Activated B cell treated with CpG ODN at 0.5 μM for 24 hours (primary cell): ENCODE results near the gene TSPAN11. TPM values are rescaled to one million over a fixed set of nuclear protein-coding genes. Genes with fewer than 3 reads are reported as not detected.

Experiments used
- ATAC-seq: fragments of 200-7000 bp; cut with Tn5 transposase; one replicate; pipeline ENCODE4 v1.10.0; 2021; ENCODE audit warnings: low read depth, mild to moderate bottlenecking, moderate library complexity
- CTCF ChIA-PET: fragments of 350-600 bp; sonication (Branson Sonifier 250); formaldehyde crosslinking; loops from one replicate; lab custom pipeline; 2021; ENCODE audit warnings: antibody characterized with exemption; lab: Charles Lee
- POLR2A ChIA-PET: fragments of 350-600 bp; sonication (Branson Sonifier 250); formaldehyde crosslinking; loops from one replicate; lab custom pipeline; 2021; ENCODE audit warnings: antibody characterized with exemption; lab: Charles Lee
- DNase-seq: peaks from one replicate; pipeline ENCODE4 v3.0.0; 2022
- H3K27ac Mint-ChIP-seq: one replicate; pipeline ENCODE4 v1.8.0; 2020; ENCODE audit warnings: mixed read lengths
- H3K27me3 Mint-ChIP-seq: one replicate; pipeline ENCODE4 v1.8.0; 2021; ENCODE audit warnings: mixed read lengths
- H3K36me3 Mint-ChIP-seq: one replicate; pipeline ENCODE4 v1.8.0; 2021; ENCODE audit warnings: low read depth, mixed read lengths
- H3K4me1 Mint-ChIP-seq: one replicate; pipeline ENCODE4 v1.8.0; 2021; ENCODE audit warnings: mixed read lengths
- H3K4me3 Mint-ChIP-seq: one replicate; pipeline ENCODE4 v1.8.0; 2020; ENCODE audit warnings: mild to moderate bottlenecking, mixed read lengths
- H3K9me3 Mint-ChIP-seq: one replicate; pipeline ENCODE4 v1.8.0; 2020; ENCODE audit warnings: mixed read lengths
- CTCF ChIP-seq: fragments of 200-600 bp; IDR thresholded peaks from one replicate; pipeline ENCODE4 v1.8.0; 2022; ENCODE audit warnings: antibody characterized with exemption, mild to moderate bottlenecking
- intact Hi-C: fragments of 100-400 bp; cut with micrococcal nuclease; formaldehyde crosslinking; loops from one replicate; pipeline ENCODE4 v1.15.1; 2024
- total RNA-seq: library from RNA; stranded (reverse); gene quantifications from 2 replicates; pipeline ENCODE4 v1.2.3, GENCODE V29; 2022

Gene TSPAN11
- total RNA-seq, 1 donor from 2014 or later, result not detected

GRCh38 chr12:30969606-30970395, 43.3 kb downstream of the TSPAN11 start:
- intact Hi-C loops, result no loop called here
- Mint-ChIP-seq H3K27ac (no peak overlapping the region), H3K4me1 (no peaks in the 10 kb centered on the region), H3K27me3 (no peaks in the 10 kb centered on the region), H3K4me3 (no peak overlapping the region), H3K36me3 (no peaks in the 10 kb centered on the region), H3K9me3 (no peaks in the 10 kb centered on the region)
- CTCF ChIA-PET, result interaction anchor here (0.6 kb wide), 1 partner anchor 71 kb away, joined by 3 read pairs; no protein-coding TSS in a partner anchor
- TF ChIP-seq CTCF, result no peak
- POLR2A ChIA-PET, result no interaction called here
- ATAC-seq, result no peak
- no peak for DNase-seq

GRCh38 chr12:30970559-30971197, 44.1 kb downstream of the TSPAN11 start:
- no peaks in the 10 kb centered on the region for H3K4me1 Mint-ChIP-seq
- ChIA-PET POLR2A (no interaction called here), CTCF (no interaction called here)
- no peaks in the 10 kb centered on the region for H3K36me3 Mint-ChIP-seq
- no peak overlapping the region for H3K4me3 Mint-ChIP-seq
- TF ChIP-seq CTCF, result no peak
- ATAC-seq (no peak), DNase-seq (no peak)
- H3K9me3 Mint-ChIP-seq, result no peaks in the 10 kb centered on the region
- H3K27me3 Mint-ChIP-seq, result no peaks in the 10 kb centered on the region
- no peak overlapping the region for H3K27ac Mint-ChIP-seq
- intact Hi-C loops, result no loop called here

- ChIA-PET CTCF (no interaction called here), POLR2A (no interaction called here)
- Mint-ChIP-seq H3K27me3 (no peaks in the 10 kb centered on the region), H3K27ac (no peak overlapping the region), H3K4me1 (no peaks in the 10 kb centered on the region), H3K4me3 (no peak overlapping the region), H3K36me3 (no peaks in the 10 kb centered on the region), H3K9me3 (no peaks in the 10 kb centered on the region)
- intact Hi-C loops, result no loop called here
- ATAC-seq, result no peak
- DNase-seq, result no peak
- no peak for TF ChIP-seq CTCF
These were observed 45.5 kb downstream of the TSPAN11 start for GRCh38 chr12:30972035-30972434.

GRCh38 chr12:30973175-30973574, 46.6 kb downstream of the TSPAN11 start:
- H3K4me1 Mint-ChIP-seq, result no peaks in the 10 kb centered on the region
- ATAC-seq (no peak), DNase-seq (no peak)
- H3K4me3 Mint-ChIP-seq, result no peak overlapping the region
- intact Hi-C loops, result no loop called here
- H3K9me3 Mint-ChIP-seq, result no peaks in the 10 kb centered on the region
- no peak overlapping the region for H3K27ac Mint-ChIP-seq
- no peaks in the 10 kb centered on the region for H3K36me3 Mint-ChIP-seq
- ChIA-PET POLR2A (no interaction called here), CTCF (no interaction called here)
- no peaks in the 10 kb centered on the region for H3K27me3 Mint-ChIP-seq
- no peak for TF ChIP-seq CTCF

- Mint-ChIP-seq H3K4me3 (no peak overlapping the region), H3K27ac (no peak overlapping the region), H3K27me3 (no peaks in the 10 kb centered on the region), H3K9me3 (no peaks in the 10 kb centered on the region), H3K4me1 (no peaks in the 10 kb centered on the region), H3K36me3 (no peaks in the 10 kb centered on the region)
- TF ChIP-seq CTCF, result no peak
- intact Hi-C loops, result no loop called here
- no peak for DNase-seq
- CTCF ChIA-PET, result no interaction called here
- no peak for ATAC-seq
- POLR2A ChIA-PET, result no interaction called here
These were observed 47.3 kb downstream of the TSPAN11 start for GRCh38 chr12:30973830-30974229.
